Stimulated activated CD4-positive, alpha-beta T cell treated with anti-CD3 and anti-CD28 coated beads, Interleukin-12 subunit alpha, Interleukin-12 subunit beta, amount 100 ng/mL, for 48 hours (primary cell): Measurements from ENCODE around the gene HNRNPA0.
"Not testable (repeated sequence)": the region's sequence is repeated elsewhere in the genome, so short reads cannot be mapped to it uniquely, and the experiment has no call there.

Experiments
- DNase-seq, 3 donors: peaks; one replicate each; pipeline ENCODE4 v3.0.0-alpha.2; 2020; ENCODE audit warnings: low read depth in 2 of 3, low spot score in 1 of 3

The HNRNPA0 gene

DNA sequence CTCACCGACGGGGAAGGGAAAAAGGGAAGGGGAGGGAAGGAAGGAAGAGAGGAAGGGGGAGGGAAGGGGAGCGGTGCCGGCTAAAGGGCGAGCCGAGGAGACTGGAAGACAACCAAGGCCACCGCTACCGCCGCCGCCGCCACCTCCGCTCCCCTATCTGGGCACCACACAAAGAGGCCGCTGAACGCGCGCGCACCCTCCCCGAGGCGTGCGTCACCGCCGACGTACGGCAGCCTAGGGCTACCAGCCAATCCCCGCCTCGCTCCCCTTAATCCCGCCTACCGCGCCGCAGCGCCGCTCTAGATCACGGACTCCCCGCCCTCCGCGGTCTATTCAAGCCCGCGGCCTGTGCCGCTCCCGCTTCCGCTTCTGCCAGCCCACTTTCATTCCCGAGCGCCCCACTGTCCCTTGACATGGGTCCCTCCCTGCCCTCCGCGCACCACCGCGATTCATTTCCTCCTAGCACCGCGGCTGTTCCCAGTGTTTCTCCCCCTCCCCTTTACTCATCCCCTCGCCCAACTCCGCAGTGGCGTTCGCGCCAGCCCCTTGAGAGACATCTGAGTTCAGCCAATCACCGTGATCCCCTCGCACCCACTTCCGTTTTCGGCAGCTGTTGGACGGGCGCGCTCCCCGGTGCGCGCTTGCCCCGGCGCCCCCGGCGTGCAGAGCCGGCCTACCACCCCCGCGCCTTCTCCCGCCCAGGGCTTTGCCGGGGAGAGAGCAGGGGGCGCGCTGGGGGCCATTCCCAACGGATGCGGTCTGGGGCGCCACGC lies at the start of gene HNRNPA0:
Gene HNRNPA0, minus strand, starts transcription at position 176 of the 773 bp plus-strand sequence. CDS start 297 bp downstream, outside the sequence.
- DNase-seq: peak; percentile 93 to 95 (median 94)

DNA sequence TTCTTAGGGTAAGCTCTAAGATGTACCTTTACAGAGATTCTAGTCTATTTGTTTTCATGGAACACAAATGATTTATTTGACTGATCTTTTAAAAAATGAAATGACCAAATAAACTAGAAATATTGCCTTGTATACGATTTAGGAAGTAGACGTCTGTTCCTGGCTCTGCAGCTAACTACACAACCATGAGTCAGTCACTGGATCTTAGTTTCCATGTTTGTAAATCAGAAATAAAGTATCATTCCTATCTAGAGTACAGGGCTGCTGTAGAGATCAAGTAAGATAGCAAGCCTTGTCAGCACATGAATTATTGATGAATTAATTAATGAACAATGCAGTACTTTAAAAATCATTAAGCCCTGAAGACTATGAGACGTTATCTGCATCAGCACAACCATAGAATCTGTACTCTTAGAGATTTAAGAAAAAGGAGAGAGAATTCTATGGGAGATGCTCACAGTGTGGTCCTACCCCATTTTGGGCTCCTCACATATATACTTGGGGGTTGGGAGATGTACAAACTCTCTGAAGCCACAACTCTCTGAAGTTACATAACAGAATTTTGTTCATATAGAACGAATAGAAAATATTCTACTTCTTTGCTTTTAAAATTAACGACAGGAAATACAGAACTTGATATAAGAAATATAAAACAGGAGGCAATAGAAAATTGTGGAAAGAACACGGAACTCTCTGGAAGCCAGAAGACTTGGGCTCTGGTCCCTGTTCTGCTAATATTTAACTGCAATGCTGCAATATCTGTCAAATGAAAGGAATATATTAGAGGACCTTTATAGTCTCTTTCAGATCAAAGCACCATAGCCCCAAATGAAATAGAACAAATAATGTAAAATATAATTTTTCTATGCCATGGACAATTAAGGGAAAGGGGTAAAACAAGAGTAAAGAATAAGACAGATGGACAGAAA lies 48.4 kb upstream of the HNRNPA0 start:
- no peak for DNase-seq

DNA sequence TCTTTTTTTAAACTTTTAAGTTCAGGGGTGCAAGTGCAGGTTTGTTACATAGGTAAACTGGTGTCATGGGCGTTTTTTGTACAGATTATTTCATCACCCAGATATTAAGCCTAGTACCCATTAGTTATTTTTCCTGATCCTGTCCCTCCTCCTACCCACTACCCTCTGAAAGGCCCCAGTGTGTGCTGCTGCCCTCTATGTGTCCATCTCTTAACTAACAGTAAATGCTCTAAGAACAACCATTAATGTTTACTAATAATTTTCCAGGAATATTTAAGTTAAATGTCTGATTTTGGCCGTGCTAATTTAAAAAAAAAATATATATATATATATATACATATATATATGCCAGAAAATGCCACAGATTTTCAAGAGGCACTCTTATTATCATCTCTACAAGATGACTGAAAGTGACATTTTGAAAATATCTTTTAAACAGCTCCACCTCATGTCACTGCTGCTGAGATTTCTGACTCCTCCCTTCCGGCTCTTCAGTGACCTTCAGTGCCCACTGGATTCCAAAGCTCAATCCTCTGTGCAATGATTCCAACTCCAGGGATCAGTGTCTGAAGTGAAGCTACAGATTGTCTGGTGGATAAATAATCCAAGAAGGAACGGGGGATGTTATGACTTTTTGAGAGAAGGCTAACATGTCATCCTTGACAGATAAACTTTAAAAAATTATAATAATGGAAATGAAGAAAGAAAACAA lies 46.7 kb upstream of the HNRNPA0 start:
- no peak for DNase-seq

DNA sequence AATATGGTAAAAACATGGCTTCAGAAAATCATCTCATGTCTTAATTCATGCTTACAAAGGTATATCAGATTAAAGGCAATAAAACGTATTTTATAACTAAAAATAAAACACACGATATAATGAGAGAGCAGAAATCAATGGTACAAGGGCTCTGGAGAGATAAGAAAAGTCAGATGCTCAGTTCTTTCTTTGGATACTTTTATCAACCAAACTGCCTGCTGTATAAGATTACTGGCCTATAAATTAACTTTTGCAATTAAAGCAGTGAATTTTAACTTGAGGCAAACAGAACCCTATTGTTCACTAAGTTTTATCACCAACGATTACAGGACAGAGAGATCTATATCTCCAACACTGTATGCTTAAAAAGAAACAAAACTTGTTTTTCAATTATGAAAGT lies 42.1 kb upstream of the HNRNPA0 start:
- DNase-seq: no peak

DNA sequence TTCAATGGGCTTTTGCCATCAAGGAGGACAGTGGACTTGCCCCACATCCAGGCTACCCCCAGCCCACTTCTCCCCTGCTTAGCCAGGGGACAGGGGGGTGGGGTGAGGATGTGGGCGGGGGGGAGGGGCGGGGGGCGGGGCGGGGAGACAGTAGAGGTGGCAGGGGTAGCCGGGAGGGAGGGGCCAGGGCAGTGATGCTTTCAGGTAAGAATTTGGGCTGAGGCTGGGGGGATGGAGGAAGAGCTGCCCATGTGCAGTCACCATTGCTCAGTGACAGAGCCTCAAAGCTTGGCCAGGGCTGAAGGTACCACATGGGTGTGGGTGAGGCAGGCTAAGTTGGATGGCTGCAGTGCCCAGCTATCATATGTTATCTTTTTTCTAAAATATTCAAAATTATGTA lies 40.7 kb upstream of the HNRNPA0 start:
- DNase-seq: no peak

DNA sequence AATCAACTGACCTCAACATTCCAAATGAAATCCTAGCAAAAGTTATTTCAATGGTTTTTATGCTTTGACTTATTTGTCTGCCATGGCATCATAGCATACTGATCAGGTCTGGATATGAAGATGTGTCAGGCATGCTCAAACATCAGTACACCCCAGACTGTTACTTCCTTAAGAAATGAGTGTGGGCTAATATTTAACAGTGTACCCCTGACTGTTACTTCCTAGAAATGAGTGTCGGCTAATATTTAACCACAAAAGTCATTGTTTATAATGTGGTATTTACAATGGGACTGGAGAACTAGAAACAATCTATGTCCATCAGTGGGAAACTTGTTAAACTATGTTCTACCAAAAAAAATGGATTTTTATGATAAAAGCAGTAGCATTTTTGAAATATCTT lies 38.1 kb upstream of the HNRNPA0 start:
- DNase-seq: no peak

DNA sequence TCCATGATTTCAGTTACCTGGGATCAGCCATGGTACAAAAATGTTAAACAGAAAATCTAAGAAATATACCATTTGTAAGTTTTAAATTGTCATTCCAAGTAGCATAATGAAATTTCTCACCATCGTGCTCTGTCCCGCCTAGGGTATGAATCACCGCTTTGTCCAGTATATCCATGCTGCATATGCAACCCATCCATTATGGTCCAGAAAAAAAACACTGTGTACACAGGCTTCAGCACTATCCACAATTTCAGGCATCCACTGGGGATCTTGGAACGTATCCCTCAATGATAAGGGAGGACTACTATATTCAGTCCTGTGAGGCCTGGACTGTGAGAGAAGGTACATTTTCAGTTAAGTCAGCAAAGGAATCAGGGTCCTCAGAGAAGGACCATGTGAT lies 37.6 kb upstream of the HNRNPA0 start:
- no peak for DNase-seq

DNA sequence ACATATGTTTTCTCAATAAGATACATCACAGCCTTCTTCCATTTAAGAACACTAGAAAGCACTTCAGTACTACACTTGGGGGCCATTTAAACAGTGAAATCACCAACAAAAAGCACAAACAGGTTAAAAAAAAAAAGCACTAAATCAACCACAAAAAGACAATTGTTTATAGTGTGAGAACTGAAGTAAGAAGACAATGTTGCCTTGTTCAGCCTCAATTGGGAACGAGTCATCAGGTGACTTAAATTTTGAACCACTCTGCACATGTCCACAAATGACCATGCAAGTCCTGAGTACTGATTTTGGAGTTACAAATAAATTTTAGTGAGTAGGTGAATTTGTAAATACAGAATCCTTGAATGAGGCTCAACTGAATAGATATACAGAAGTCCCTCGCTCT lies 37.2 kb upstream of the HNRNPA0 start:
- DNase-seq: no peak

DNA sequence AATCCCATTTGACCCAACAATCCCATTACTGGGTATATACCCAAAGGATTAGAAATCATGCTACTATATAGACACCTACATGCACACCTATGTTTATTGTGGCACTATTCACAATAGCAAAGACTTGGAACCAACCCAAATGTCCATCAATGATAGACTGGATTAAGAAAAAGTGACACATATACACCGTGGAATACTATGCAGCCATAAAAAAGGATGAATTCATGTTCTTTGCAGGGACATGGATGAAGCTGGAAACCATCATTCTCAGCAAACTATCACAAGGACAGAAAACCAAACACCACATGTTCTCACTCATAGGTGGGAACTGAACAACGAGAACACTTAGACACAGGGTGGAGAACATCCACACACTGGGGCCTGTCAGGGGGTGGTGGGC lies 34.4 kb upstream of the HNRNPA0 start:
- not testable (repeated sequence) for DNase-seq

DNA sequence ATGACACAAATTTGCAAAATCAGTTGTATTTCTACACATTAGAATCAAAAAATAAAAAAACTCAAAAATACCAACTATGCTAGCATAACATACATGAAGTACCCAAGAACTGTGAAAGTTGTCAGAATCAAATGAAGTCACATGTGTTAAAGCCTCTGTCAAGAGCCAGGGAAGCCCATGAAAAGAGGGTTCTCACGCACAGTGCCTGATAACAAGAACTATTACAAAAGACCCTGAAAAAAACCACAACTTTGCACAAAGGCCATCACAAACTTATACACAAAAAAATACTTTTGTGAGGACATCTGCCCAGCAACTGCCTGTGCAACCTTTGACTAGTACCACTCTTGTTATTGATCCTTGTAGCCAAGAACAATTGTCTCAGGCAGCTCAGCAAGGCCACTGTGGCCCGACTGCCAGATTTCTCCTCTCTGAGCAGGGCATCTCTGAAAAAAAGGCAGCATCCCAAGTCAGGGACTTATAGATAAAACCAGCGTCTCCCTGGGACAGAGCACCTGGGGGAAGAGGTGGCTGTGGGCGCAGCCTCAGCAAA lies 28.9 kb upstream of the HNRNPA0 start:
- no peak for DNase-seq

DNA sequence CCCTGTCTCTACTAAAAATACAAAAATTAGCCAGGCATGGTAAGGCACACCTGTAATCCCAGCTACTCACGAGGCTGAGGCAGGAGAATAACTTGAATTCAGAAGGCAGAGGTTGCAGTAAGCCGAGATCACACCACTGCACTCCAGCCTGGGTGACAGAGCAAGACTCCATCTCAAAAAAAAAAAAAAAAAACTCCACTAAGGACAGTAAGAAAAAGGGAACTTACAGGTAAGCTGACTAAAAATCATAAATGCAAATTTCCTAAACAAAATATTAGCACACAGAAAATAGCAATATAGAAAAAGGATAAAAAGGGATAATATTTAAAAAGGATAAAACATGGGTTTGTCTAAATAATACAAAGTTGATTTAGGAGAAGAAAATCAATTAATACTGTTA lies 27.9 kb upstream of the HNRNPA0 start:
- DNase-seq: no peak

DNA sequence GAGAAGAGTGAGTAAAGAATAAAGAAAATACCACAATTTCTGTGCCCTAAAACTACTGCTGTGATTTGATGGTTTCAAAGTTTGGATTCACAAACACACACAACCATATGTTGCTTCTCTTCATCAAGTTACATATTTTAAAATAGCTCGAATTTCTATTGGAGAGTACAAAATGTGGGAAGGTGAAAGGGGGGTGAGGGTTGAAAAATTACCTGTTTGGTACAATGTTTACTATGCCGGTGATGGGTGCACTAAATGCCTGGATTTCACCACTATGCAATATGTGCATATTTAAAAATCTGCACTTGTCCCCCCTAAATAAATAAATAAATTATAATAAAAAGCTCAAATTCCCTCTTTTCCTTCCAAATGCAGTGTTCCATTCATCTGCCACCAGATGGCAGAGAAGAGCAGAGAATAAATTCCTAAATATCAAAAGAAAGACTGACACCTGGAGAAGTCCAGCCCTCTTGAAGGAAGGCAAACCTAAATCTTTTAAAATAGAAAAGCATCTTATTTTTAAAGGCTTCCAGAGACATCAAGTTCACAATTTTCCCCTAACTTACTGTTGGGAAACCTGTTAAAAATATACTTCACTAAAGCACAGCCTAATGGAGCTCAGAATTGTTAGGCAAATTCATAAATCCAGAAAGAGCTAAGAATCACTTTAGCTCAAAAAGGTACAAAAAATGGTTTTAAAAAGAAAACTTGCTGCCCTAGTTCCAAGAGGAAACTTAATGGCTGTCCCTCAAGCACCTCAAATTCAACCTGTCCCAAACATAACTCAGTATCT lies 24.8 kb upstream of the HNRNPA0 start:
- DNase-seq: peak in 1 of 3 donors; percentile 11

DNA sequence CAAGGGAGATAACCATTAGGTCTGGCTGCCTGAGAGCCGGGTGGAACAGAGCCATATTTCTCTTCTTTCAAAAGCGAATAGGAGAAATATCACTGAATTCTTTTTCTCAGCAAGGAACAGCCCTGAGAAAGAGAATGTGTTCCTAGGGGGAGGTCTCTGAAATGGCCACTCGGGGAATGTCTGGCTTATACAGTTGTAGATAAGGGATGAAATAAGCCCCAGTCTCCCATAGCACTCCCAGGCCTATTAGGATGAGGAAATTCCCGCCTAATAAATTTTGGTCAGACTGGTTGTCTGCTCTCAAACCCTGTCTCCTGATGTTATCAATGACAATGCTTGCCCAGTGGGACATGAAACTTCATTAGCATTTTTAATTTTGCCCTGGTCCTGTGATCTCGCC lies 13.8 kb upstream of the HNRNPA0 start:
- DNase-seq: not testable (repeated sequence)

DNA sequence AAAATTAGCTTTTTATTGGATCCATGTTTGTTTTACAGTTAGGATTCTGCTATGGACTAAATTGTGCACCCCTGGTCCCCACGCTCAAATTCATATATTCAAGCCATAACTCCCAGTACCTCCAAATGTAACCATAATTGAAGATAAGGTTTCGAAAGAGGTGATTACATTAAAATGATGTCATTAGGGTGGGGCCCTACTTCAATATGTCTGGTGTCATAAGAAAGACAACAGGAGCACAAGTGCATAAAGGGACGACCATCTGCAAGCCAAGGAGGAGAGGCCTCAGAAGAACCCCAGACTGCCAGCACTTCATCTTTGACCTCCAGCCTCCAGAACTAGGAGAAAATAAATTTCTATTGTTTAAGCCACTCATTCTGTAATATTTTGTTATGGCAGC lies 7.4 kb upstream of the HNRNPA0 start:
- DNase-seq: no peak

DNA sequence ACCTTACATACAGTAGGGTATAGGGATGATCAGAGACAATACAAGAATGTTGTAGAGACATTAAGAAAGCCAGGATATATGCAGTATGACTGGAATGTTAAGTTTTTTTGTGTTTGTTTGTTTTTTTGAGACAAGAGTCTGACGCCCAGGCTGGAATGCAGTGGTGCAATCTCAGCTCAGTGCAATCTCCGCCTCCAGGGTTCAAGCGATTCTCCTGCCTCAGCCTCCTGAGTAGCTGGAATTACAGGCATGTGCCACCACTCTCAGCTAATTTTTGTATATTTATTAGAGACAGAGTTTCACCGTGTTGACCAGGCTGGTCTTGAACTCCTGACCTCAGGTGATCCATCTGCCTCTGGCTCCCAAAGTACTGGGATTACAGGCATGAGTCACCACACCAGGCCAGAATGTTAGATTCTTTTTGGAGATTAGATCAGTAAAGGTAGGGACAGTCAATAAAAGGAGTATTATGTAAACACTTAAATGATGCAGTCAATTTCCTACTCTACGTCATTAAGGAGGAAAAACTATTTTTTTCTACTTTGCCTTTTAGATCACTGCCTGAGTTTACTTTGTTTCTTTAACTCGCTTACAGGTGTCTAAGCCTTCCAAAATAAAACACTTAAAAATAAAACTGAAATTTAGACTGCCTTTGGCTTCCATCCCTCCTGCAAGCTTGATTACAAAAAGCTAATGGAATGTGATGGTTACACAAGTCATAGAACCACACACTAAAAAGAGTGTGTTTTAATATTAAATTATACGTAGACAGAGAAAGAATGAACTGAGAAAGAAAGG lies 6.8 kb upstream of the HNRNPA0 start:
- no peak for DNase-seq

DNA sequence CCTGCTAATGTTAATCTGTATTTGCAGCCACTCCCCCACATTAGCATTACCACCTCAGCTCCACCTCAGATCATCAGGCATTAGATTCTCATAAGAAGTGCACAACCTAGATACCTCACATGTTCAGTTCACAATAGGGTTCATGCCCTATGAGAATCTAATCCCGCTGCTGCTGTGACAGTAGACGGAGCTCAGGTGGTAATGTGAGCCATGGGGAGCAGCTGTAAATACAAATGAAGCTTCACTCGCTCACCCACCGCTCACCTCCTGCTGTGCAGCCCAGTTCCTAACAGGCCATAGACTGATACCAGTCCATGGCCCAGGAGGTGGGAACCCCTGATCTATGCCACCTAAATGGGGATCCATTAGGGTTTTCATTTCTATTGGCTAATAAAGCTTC lies 6.1 kb upstream of the HNRNPA0 start:
- DNase-seq: no peak

DNA sequence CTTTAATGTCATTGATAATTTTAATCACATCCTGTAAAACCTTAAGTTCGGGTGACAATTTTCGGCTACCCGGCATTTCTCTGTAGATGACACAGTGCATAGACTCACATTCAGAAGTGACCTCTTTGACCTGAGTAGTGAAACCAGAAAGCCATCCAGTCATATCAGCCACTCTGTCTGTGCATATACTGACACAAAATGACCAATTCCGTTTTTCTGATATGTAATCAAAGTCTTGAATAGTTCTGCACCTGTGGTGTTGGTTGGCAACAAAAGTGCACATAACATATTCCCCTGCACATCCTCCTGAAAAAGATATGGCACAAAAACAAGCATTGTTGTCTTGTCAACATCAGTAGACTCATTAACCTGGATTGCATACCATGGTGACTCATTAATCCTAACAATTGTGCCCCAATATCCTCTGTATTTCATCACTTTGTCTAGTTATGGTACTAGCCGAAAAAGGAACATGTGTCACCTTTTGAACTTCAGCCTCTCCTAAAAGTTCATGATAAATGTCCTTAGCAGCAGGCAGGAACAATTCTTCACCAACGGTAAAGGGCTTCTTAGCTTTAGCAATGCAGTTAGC lies 4.6 kb upstream of the HNRNPA0 start:
- DNase-seq: no peak

DNA sequence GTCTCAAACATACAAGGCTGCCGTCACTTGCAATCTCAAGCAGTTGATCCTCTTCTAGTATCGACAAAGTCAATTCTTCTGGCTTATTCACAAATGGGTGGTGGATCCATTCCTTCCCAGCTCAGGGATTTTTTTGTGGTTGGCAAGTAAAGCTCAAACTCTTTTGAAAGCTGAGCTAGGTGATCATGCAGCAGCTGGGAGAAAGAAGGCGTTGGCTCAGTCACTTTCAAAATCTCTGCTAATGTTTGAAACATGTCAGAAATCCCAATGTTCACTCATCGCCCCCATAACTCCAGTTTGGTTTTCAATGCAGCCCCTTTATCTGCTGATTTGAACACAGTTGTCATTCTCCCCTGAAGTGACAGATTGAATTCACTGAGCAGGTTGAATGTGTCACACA lies 4.0 kb upstream of the HNRNPA0 start:
- no peak for DNase-seq

DNA sequence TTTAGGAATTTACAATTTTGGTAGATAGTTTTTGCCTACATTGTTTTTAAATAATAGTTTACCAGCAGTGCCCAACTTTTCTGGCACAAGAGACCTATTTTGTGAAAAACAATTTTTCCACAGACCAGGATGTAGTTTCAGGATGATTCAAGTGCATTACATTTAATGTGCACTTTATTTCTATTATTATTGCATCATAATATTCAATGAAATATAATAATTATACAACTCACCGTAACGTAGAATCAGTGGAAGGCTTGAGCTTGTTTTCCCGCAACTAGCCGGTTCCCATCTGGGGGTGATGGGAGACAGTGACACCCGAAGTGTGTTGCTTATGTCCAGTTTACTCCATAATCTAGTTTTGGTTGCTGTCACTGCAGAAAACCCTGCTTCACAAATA lies 3.5 kb upstream of the HNRNPA0 start:
- no peak for DNase-seq
